HEK293 (cell line): ENCODE results near the gene DNAH7.

Experiments
- CTCF ChIP-seq: fragments of 450-650 bp; formaldehyde crosslinking; IDR thresholded peaks from 2 replicates; pipeline ENCODE4 v1.5.1; 2016; ENCODE audit warnings: missing biosample characterization, missing genetic modification characterization
- GLI4 ChIP-seq: fragments of 450-650 bp; formaldehyde crosslinking; IDR thresholded peaks from 2 replicates; pipeline ENCODE4 v1.5.1; 2016; ENCODE audit warnings: missing biosample characterization, missing genetic modification characterization
- KLF1 ChIP-seq: fragments of 450-650 bp; formaldehyde crosslinking; IDR thresholded peaks from 2 replicates; pipeline ENCODE4 v1.5.1; 2016; ENCODE audit warnings: missing biosample characterization, missing genetic modification characterization
- KLF16 ChIP-seq: fragments of 450-650 bp; formaldehyde crosslinking; IDR thresholded peaks from 2 replicates; pipeline ENCODE4 v1.5.1; 2017; ENCODE audit warnings: missing biosample characterization, missing genetic modification characterization
- MEIS1 ChIP-seq: sonication (generic); formaldehyde crosslinking; IDR thresholded peaks from 2 replicates; pipeline ENCODE4 v1.8.1; 2022; ENCODE audit warnings: missing genetic modification reagents, mild to moderate bottlenecking, borderline replicate concordance
- REST ChIP-seq: fragments of 450-650 bp; formaldehyde crosslinking; IDR thresholded peaks from 2 replicates; pipeline ENCODE4 v1.5.1; 2016; ENCODE audit warnings: missing biosample characterization, missing genetic modification characterization
- ZNF174 ChIP-seq: fragments of 450-650 bp; formaldehyde crosslinking; IDR thresholded peaks from 2 replicates; pipeline ENCODE4 v1.5.0; 2017; ENCODE audit warnings: missing biosample characterization, mild to moderate bottlenecking, missing genetic modification characterization
- ZNF449 ChIP-seq: fragments of 450-650 bp; formaldehyde crosslinking; IDR thresholded peaks from 2 replicates; pipeline ENCODE4 v1.5.1; 2017; ENCODE audit warnings: missing biosample characterization, mild to moderate bottlenecking, missing genetic modification characterization, moderate library complexity
- ZNF596 ChIP-seq: fragments of 450-650 bp; IDR thresholded peaks from 2 replicates; pipeline ENCODE4 v1.5.0; 2018; ENCODE audit warnings: missing biosample characterization, mild to moderate bottlenecking, missing genetic modification characterization, moderate library complexity
- ZNF701 ChIP-seq: fragments of 450-650 bp; formaldehyde crosslinking; IDR thresholded peaks from 2 replicates; pipeline ENCODE4 v1.5.1; 2016; ENCODE audit warnings: missing biosample characterization, missing genetic modification characterization
- ZNF830 ChIP-seq: fragments of 450-650 bp; IDR thresholded peaks from 2 replicates; pipeline ENCODE4 v1.5.0; 2018; ENCODE audit warnings: missing biosample characterization, missing genetic modification characterization, low read depth, mild to moderate bottlenecking, moderate library complexity
- ZSCAN23 ChIP-seq: fragments of 450-650 bp; formaldehyde crosslinking; IDR thresholded peaks from 2 replicates; pipeline ENCODE4 v1.5.1; 2016; ENCODE audit warnings: missing biosample characterization, missing genetic modification characterization
- TF ChIP-seq, protein P1 (sequence below): fragments of 450-650 bp; formaldehyde crosslinking; IDR thresholded peaks from 2 replicates; pipeline ENCODE4 v1.5.1; 2016; ENCODE audit warnings: missing biosample characterization, missing genetic modification characterization

- TF ChIP-seq ZNF701 (tag by site-specific recombination) = no peak
- TF ChIP-seq KLF16 (tag by site-specific recombination) = no peak
- TF ChIP-seq ZNF830 (tag by site-specific recombination) = no peak
- no peak for TF ChIP-seq ZNF596 (tag by site-specific recombination)
- no peak for TF ChIP-seq ZSCAN23 (tag by site-specific recombination)
- no peak for TF ChIP-seq MEIS1
- no peak for TF ChIP-seq CTCF
- no peak for TF ChIP-seq ZNF449 (tag by site-specific recombination)
- TF ChIP-seq REST (tag by site-specific recombination) = no peak
- no peak for TF ChIP-seq KLF1
- TF ChIP-seq, protein P1, sequence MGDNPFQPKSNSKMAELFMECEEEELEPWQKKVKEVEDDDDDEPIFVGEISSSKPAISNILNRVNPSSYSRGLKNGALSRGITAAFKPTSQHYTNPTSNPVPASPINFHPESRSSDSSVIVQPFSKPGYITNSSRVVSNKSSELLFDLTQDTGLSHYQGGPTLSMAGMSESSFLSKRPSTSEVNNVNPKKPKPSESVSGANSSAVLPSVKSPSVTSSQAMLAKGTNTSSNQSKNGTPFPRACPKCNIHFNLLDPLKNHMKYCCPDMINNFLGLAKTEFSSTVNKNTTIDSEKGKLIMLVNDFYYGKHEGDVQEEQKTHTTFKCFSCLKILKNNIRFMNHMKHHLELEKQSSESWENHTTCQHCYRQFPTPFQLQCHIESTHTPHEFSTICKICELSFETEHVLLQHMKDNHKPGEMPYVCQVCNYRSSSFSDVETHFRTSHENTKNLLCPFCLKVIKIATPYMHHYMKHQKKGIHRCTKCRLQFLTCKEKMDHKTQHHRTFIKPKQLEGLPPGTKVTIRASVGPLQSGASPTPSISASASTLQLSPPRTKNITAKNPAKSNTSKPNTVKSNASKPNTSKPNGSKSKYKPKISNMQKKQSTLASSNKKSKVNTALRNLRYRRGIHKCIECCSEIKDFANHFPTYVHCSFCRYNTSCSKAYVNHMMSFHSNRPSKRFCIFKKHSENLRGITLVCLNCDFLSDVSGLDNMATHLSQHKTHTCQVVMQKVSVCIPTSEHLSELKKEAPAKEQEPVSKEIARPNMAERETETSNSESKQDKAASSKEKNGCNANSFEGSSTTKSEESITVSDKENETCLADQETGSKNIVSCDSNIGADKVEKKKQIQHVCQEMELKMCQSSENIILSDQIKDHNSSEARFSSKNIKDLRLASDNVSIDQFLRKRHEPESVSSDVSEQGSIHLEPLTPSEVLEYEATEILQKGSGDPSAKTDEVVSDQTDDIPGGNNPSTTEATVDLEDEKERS (tag by site-specific recombination) = no peak
- no peak for TF ChIP-seq GLI4 (tag by site-specific recombination)
- no peak for TF ChIP-seq ZNF174
These were observed 131.5 kb downstream of the DNAH7 start for GRCh38 chr2:195937176-195937575.
